Lung (tissue), 12 donors: Measurements from ENCODE around the gene PSEN2. TPM values are rescaled to one million over a fixed set of nuclear protein-coding genes. Genes with fewer than 3 reads are reported as not detected.

Source experiments
- ATAC-seq: fragments of 200-7000 bp; cut with Tn5 transposase; one replicate; pipeline ENCODE4 v1.9.1; 2020; ENCODE audit warnings: moderate number of reproducible peaks; ENCODE audit not compliant: insufficient read depth, low FRiP score
- DNase-seq, 3 donors: peaks; one replicate each; pipeline ENCODE4 v3.0.0-alpha.2; 2013 to 2017
- H3K27ac ChIP-seq, 2 donors: one replicate each; pipeline ENCODE4 v1.5.1; 2013; ENCODE audit warnings: mild to moderate bottlenecking in 2 of 2, moderate library complexity in 2 of 2, control low read depth in 1 of 2, inconsistent platforms in 1 of 2, low read depth in 1 of 2, low read length in 1 of 2
- H3K27me3 ChIP-seq, 3 donors: one replicate each; pipeline ENCODE4 v1.5.1; 2013; ENCODE audit warnings: low read length in 2 of 3; ENCODE audit not compliant: control insufficient read depth in 3 of 3, insufficient read depth in 3 of 3
- H3K36me3 ChIP-seq, 4 donors: one replicate each; pipeline ENCODE4 v1.5.1; 2013; ENCODE audit warnings: low read length in 4 of 4, mild to moderate bottlenecking in 1 of 4, moderate library complexity in 1 of 4; ENCODE audit not compliant: control insufficient read depth in 4 of 4, insufficient read depth in 4 of 4
- H3K4me1 ChIP-seq, 5 donors: one replicate each; pipeline ENCODE4 v1.5.1; 2013; ENCODE audit warnings: low read length in 5 of 5, mild to moderate bottlenecking in 2 of 5, moderate library complexity in 1 of 5; ENCODE audit not compliant: control insufficient read depth in 5 of 5, insufficient read depth in 5 of 5
- H3K4me3 ChIP-seq: one replicate; pipeline ENCODE4 v1.5.1; 2013; ENCODE audit warnings: mild to moderate bottlenecking, control low read depth, moderate library complexity
- H3K9ac ChIP-seq, 2 donors: one replicate each; pipeline ENCODE4 v1.5.1; 2013; ENCODE audit warnings: low read length in 2 of 2, control low read depth in 1 of 2; ENCODE audit not compliant: insufficient read depth in 1 of 2
- H3K9me3 ChIP-seq, 4 donors: one replicate each; pipeline ENCODE4 v1.5.1; 2013; ENCODE audit warnings: low read length in 3 of 4, mild to moderate bottlenecking in 1 of 4, moderate library complexity in 1 of 4; ENCODE audit not compliant: control insufficient read depth in 4 of 4, insufficient read depth in 3 of 4
- WGBS, 2 donors: extraction: QIAGEN DNeasy Blood & Tissue Kit; methylation state at CpG; one replicate each; pipeline ENCODE4 v1.1.7; 2013; 5-methylcytosine and 5-hydroxymethylcytosine counted together
- polyA plus RNA-seq, 2 donors: library from polyadenylated mRNA; stranded (reverse); fragments of 200-250 nt; gene quantifications; one replicate each; pipeline ENCODE4 v1.2.1, GENCODE V29; 2013
- total RNA-seq, 2 donors: library from RNA; depleted of rRNA in 1 of 2; stranded (reverse); fragments of >200 nt in 1 of 2; gene quantifications; one replicate each; pipeline ENCODE4 v1.2.1, GENCODE V29; 2014 to 2021
- TF ChIP-seq, protein P1 (sequence below): IDR thresholded peaks from 2 replicates; pipeline ENCODE4 v1.5.1; 2012; ENCODE audit warnings: mild to moderate bottlenecking; ENCODE audit errors: control extremely low read depth, extremely low read depth
- donor health status: control.
- donor health status: control.
- donor health status: Bipolar disorder and iron deficiency.
- donor health status: healthy.
- donor health status: DM: yes; HTN: yes; CAD: no.

Gene PSEN2
- total and polyA plus RNA-seq, 4 donors: 16.4 to 28.1 (median 18.7) TPM

DNA sequence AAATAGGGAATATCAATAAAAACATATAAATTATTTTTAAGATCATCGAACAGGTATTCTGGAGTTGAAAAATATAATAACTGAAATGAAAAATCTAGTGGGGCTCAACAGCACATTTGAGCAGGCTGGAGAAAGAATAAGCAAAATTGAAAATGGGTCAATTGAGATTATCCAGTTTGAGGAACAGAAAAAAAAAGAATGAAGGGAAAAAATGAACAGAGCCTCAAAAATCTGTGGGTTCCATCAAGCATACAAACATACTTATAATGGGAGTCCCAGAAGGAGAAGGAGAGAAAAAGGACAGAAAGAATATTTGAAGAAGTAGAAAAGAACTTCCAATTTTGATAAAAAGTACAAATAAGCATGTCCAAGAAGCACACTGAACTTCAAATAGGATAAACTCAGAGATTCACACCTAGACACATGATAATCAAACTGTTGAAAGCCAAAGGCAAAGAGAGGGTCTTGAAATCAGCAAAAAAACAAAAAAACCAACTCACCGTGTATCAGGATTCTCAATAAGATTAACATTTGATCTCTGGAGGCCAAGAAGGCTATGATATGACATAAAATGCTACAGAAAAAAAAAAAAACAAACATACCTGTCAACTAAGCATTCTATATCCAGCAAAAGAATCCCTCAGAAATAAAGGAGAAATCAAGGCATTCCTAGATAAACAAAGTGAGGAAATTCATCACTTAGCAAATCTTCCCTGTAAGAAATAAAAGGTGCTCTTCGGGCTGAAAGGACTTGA, 64.2 kb downstream of the PSEN2 start:
- Histone ChIP-seq H3K27me3 (no peaks in the 10 kb centered on the region), H3K4me1 (peaks cover 0 to 10% (median 3%) of the 10 kb centered on the region in 5 donors), H3K9me3 (no peaks in the 10 kb centered on the region), H3K27ac (no peak overlapping the region), H3K9ac (no peak overlapping the region), H3K4me3 (no peak overlapping the region), H3K36me3 (no peaks in the 10 kb centered on the region)
- DNase-seq (no peak), ATAC-seq (no peak)
- TF ChIP-seq, protein P1, sequence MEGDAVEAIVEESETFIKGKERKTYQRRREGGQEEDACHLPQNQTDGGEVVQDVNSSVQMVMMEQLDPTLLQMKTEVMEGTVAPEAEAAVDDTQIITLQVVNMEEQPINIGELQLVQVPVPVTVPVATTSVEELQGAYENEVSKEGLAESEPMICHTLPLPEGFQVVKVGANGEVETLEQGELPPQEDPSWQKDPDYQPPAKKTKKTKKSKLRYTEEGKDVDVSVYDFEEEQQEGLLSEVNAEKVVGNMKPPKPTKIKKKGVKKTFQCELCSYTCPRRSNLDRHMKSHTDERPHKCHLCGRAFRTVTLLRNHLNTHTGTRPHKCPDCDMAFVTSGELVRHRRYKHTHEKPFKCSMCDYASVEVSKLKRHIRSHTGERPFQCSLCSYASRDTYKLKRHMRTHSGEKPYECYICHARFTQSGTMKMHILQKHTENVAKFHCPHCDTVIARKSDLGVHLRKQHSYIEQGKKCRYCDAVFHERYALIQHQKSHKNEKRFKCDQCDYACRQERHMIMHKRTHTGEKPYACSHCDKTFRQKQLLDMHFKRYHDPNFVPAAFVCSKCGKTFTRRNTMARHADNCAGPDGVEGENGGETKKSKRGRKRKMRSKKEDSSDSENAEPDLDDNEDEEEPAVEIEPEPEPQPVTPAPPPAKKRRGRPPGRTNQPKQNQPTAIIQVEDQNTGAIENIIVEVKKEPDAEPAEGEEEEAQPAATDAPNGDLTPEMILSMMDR: no peak
- WGBS, 2 donors: 96% methylated on average over 3 of the region's 3 CpGs

DNA sequence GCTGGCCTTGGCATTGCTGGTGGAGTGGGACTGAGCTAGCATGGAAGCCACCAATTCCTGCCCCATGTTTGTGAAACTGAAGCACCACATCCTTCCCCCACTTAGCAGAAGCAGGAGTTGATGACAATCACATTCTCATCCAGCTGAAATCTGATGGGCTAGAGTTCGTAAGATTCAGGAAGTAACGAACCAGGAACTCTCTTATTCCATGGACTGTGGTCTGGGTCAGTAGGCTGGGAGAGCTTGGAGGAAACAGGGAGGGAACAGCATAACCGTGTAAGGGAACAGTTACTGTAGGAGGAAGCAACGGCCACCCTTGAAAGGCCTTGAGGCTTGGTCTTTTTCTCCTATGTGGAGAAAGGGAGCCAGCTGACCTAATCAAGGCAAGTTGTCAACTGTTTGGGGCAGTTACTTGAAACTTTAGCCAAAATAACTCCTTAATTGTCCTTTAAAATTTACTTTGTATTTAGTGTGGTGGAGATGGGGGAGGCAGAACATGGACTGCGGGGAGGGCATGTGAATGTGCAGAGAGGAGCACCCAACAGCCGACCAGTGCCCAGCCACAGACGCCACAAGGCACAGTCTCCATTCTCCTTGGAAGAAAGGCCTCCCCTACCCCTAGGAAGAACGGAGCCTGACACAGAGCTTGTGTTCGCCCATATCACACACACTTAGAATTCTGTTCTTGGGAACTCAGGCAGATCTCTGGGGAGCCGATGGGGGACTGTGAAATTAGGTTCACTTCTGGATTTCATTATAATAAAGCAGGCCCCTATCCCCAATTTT, 67.7 kb downstream of the PSEN2 start:
- ATAC-seq: no peak
- H3K9me3 ChIP-seq: no peaks in the 10 kb centered on the region
- H3K4me3 ChIP-seq: no peak overlapping the region
- peak overlapping the region; percentile 39 to 81 for H3K27ac ChIP-seq
- 68 to 82% methylated on average over 10 of the region's 10 CpGs for WGBS, 2 donors
- peaks cover 3 to 18% (median 6%) of the 10 kb centered on the region in 5 donors for H3K4me1 ChIP-seq
- no peaks in the 10 kb centered on the region for H3K27me3 ChIP-seq
- TF ChIP-seq, protein P1: no peak
- peak overlapping the region in 1 of 2 donors; percentile 93 for H3K9ac ChIP-seq
- no peaks in the 10 kb centered on the region for H3K36me3 ChIP-seq
- no peak for DNase-seq

DNA sequence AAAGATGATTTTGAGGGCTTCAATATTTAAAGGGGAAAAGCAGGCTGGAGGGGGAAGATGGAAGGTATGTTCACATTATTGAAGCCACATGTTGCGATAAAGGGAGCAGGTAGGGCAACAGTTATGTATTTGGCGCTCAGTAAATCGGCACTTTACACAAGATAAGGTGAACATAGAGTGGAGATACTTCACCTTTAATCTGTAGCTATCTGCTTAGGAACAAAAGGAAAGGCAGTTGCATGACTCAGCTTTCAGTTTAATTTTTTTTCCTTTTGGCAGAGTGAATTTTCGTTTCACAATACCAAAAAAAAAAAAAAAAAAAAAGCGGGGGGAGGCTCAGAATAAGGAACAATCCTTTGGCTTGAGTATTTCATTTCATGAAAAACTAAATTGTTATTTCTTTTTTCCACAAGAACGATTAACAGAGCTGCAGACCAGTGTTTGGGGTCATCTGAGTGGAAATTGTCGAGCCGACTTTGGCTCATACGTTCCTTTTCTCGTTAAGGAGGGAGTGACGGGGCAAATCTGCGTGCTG, 68.6 kb downstream of the PSEN2 start:
- Histone ChIP-seq H3K4me3 (peak overlapping the region; percentile 75), H3K27ac (peak overlapping the region; percentile 97 to 99), H3K27me3 (no peaks in the 10 kb centered on the region), H3K9me3 (no peaks in the 10 kb centered on the region), H3K36me3 (no peaks in the 10 kb centered on the region), H3K9ac (peak overlapping the region; percentile 59 to 93), H3K4me1 (peaks cover 3 to 18% (median 6%) of the 10 kb centered on the region in 5 donors)
- DNase-seq: peak in 2 of 3 donors; percentile 73 to 74
- TF ChIP-seq, protein P1: no peak
- 5 to 8% methylated on average over 12 of the region's 12 CpGs for WGBS, 2 donors
- ATAC-seq: no peak
